GM19239 (cell line): ENCODE results near the gene MEOX2.

Source experiments
- DNase-seq: peaks from one replicate; pipeline ENCODE4 v3.0.0; 2011; ENCODE audit warnings: low spot score; ENCODE audit not compliant: insufficient read length
- FAIRE-seq: peaks from 2 replicates; lab custom pipeline; 2011; peaks lifted over from hg19 to GRCh38; lab: Jason Lieb, UNC

MEOX2 gene

GRCh38 chr7:15682111-15682510, 4.4 kb downstream of the MEOX2 start:
- no peak for FAIRE-seq
- DNase-seq = no peak

- DNase-seq = no peak
- FAIRE-seq = no peak
Measured at GRCh38 chr7:15681631-15682030, 4.9 kb downstream of the MEOX2 start.

GRCh38 chr7:15681186-15681585, 5.3 kb downstream of the MEOX2 start:
- FAIRE-seq = no peak

DNA sequence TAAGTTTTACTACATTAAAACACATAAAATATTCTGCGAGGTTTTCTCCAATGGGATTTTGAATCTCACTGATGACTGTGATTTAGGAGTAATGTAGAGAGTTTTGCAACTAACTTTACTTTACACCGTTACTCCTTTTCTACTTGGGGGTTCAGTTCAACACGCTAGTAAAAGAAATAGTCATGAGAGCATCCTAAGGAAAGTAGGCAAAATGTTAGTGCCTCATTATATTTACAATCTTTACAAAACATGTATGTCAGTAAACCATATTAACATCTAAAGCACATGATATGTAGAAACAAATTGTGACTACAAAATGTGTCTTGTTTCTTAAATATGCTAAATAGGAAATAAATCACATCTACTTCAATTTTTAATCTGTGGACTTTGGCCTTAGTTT, 6.0 kb downstream of the MEOX2 start:
- no peak for DNase-seq

More at GRCh38 chr7:15681186-15681585, 5.3 kb downstream of the MEOX2 start:
- no peak for DNase-seq

GRCh38 chr7:15679306-15679705, 7.2 kb downstream of the MEOX2 start:
- no peak for FAIRE-seq
- no peak for DNase-seq

More for the DNA sequence above, 6.0 kb downstream of the MEOX2 start:
- FAIRE-seq = no peak

- no peak for FAIRE-seq
- DNase-seq = no peak
Measured at GRCh38 chr7:15678653-15679052, 7.8 kb downstream of the MEOX2 start.

GRCh38 chr7:15675379-15675778, 11.1 kb downstream of the MEOX2 start:
- no peak for FAIRE-seq

GRCh38 chr7:15674586-15674985, 11.9 kb downstream of the MEOX2 start:
- DNase-seq = no peak
- FAIRE-seq = no peak

More at GRCh38 chr7:15675379-15675778, 11.1 kb downstream of the MEOX2 start:
- DNase-seq = no peak

DNA sequence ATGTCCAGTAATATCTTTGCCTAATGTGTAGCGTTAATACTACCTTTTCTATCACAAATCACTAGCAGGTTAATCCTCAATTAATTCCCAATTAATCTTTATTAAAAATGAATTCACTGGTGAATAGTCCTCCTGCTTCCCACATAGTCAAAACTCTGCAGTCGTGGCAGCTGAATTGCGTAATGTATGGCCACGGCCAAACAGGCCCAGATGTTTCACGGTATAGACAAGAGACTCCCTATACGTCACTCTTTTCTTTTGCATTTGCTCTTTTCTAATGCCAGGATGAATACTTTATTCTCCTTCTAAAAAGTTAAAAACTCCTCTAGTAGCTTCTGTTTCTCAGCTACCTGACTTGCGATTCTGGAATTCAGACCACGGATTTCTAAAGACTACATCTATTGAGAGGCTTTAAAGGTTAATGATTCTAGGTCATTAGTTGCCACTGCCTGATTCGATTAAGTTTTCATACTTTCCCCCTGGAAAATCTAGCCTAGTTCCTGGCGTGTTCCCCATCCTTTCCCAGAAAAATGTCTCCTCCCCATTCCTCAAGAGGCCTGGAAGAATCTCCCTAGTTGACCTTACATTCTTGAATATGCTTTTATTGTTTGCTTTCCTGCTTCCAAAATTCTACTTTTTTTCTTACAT, 16.9 kb downstream of the MEOX2 start:
- no peak for DNase-seq
- FAIRE-seq = no peak

DNA sequence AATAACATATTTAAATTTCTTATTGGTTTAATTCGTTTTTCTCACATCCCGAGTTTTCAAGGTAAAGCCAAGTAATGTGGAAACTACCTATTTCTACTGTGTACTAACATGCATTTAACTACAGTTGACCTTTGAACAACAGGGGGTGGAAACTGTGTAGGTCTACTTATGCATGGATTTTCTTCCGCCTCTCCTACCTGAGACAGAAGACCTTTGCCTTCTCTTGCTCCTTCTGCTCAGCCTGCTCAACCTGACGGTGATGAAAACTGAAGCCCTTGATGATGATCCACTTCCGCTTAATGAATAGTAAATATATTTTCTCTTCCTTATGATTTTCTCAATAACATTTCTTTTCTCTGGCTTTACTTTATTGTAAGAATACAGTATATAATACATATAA, 18.5 kb downstream of the MEOX2 start:
- FAIRE-seq = no peak
- DNase-seq = no peak

- DNase-seq (no peak), FAIRE-seq (no peak)
Measured at GRCh38 chr7:15662451-15662850, 24.0 kb downstream of the MEOX2 start.

DNA sequence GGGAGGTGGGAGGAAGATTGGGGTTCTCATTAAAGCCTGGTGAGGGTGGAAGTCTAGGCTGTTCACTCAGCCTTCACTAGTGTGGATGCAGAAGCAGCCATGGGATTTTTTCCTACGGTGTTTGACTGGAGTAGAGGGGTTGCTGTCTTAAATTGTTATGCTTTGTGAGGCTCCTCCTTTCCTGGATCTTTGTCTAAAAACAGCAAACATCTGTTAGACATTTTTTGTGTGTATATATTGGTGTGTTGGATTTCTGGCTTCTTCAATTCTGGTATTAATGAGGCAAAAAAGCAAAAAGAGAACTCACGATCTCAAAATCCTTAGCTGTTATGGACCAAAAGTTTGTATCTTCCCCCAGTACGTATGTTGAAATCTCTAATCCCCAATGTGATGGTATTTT, 28.2 kb downstream of the MEOX2 start:
- FAIRE-seq (no peak), DNase-seq (no peak)

DNA sequence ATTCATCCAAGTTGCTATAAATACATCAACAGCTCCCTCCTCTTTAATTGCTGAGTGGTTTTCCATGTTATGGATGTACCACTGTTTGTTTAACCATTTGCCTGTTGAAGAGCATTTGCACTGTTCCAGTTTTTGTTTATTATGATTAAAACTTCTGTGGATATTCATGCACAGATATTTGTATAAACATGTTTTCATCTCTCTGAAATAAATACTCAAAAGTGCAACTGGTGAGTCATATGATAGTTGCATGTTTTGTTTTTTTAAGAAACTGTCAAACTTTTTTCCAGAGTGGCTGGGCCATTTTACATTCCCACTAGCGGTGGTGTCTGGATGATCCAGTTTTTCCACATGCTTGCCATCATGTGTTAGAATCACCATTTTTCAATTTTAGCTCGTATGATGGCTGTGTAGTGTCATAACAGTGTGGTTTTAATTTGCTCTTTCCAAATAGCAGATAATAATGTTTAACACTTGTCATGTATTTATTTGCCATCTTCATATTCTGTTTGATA, 33.6 kb downstream of the MEOX2 start:
- DNase-seq (no peak), FAIRE-seq (no peak)

- no peak for FAIRE-seq
Measured at GRCh38 chr7:15651693-15652092, 34.8 kb downstream of the MEOX2 start.

GRCh38 chr7:15650787-15651186, 35.7 kb downstream of the MEOX2 start:
- DNase-seq = no peak
- FAIRE-seq = no peak

More at GRCh38 chr7:15651693-15652092, 34.8 kb downstream of the MEOX2 start:
- DNase-seq = no peak

- FAIRE-seq (no peak), DNase-seq (no peak)
Measured at GRCh38 chr7:15648461-15648961, 38.0 kb downstream of the MEOX2 start.

GRCh38 chr7:15647309-15647708, 39.2 kb downstream of the MEOX2 start:
- FAIRE-seq (no peak), DNase-seq (no peak)

GRCh38 chr7:15643000-15643705, 43.3 kb downstream of the MEOX2 start:
- FAIRE-seq (no peak), DNase-seq (no peak)

- DNase-seq (no peak), FAIRE-seq (no peak)
Measured at GRCh38 chr7:15628876-15629275, 57.6 kb downstream of the MEOX2 start.

DNA sequence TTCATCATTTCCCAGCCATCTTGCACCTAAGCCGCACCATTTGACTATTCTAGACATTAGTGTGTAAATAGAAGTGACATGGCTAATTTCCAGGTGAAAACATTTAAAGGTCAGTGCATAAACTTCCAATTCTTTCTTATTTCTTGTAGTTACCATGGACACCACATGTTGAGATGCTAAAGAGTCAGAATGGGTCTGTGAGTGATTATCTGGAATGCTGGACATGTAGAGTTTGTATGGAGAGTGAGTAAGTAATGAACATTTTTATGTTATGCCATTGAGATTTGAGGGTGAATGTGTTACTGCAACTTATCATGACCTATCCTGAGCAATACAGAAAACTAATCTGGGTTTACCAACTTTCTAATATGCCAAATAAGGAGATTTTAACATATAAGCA, 60.4 kb downstream of the MEOX2 start:
- FAIRE-seq = no peak
- no peak for DNase-seq

GRCh38 chr7:15625466-15625865, 61.0 kb downstream of the MEOX2 start:
- no peak for FAIRE-seq
- no peak for DNase-seq
